Osteocyte (in vitro differentiated cells): ENCODE data around the gene MUC5B. TPM values are rescaled to one million over a fixed set of nuclear protein-coding genes. Genes with fewer than 3 reads are reported as not detected.

Source experiments
- DNase-seq: peaks from one replicate; pipeline ENCODE4 v3.0.0; 2021; ENCODE audit warnings: mixed read lengths; ENCODE audit not compliant: unreplicated experiment; ENCODE audit errors: extremely low spot score
- H3K27ac Mint-ChIP-seq: one replicate; pipeline ENCODE4 v1.8.0; 2021; ENCODE audit warnings: mild to moderate bottlenecking, mixed read lengths; ENCODE audit not compliant: unreplicated experiment
- H3K27me3 Mint-ChIP-seq: one replicate; pipeline ENCODE4 v1.8.0; 2021; ENCODE audit warnings: mixed read lengths; ENCODE audit not compliant: unreplicated experiment
- H3K36me3 Mint-ChIP-seq: one replicate; pipeline ENCODE4 v1.8.0; 2021; ENCODE audit warnings: mixed read lengths; ENCODE audit not compliant: unreplicated experiment
- H3K4me1 Mint-ChIP-seq: one replicate; pipeline ENCODE4 v1.8.0; 2021; ENCODE audit warnings: mixed read lengths; ENCODE audit not compliant: unreplicated experiment
- H3K4me3 Mint-ChIP-seq: one replicate; pipeline ENCODE4 v1.8.0; 2021; ENCODE audit warnings: mild to moderate bottlenecking, moderate library complexity, mixed read lengths; ENCODE audit not compliant: unreplicated experiment
- H3K9me3 Mint-ChIP-seq: one replicate; pipeline ENCODE4 v1.8.0; 2021; ENCODE audit warnings: mixed read lengths; ENCODE audit not compliant: unreplicated experiment
- total RNA-seq: library from RNA; stranded (reverse); gene quantifications from 2 replicates; pipeline ENCODE4 v1.2.1, GENCODE V29; 2021
- TF ChIP-seq, protein P1 (sequence below): fragments of 200-600 bp; sonication (generic); IDR thresholded peaks from 2 replicates; pipeline ENCODE4 v1.5.0; 2021; ENCODE audit warnings: antibody characterized with exemption, mild to moderate bottlenecking, moderate library complexity

MUC5B gene
- total RNA-seq, 1 donor from 2014 or later, result not detected

DNA sequence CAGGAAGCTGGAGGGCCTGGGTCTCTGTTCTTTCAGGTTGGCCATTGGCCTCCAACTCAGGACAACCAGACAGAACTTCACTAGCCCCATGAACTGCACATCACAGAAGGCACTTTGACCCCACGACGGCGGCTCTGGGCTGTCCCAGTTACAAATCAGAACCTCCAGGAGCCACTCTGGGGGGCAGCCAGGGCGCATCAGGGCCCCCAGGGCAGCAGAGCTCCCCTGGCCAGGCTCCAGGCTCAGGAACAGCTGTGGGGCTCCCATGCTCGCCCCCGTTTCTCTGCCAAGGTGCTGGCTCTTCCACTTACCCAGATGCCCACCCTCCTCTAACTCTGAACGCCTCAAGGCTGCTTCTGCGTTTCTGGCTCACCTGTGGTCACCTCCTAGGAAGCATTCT is 61.0 kb downstream of the MUC5B start:
- Mint-ChIP-seq H3K27me3 (no peaks in the 10 kb centered on the region), H3K4me1 (peaks cover 5% of the 10 kb centered on the region), H3K4me3 (no peak overlapping the region), H3K36me3 (peaks cover 20% of the 10 kb centered on the region), H3K27ac (no peak overlapping the region), H3K9me3 (no peaks in the 10 kb centered on the region)
- TF ChIP-seq, protein P1, sequence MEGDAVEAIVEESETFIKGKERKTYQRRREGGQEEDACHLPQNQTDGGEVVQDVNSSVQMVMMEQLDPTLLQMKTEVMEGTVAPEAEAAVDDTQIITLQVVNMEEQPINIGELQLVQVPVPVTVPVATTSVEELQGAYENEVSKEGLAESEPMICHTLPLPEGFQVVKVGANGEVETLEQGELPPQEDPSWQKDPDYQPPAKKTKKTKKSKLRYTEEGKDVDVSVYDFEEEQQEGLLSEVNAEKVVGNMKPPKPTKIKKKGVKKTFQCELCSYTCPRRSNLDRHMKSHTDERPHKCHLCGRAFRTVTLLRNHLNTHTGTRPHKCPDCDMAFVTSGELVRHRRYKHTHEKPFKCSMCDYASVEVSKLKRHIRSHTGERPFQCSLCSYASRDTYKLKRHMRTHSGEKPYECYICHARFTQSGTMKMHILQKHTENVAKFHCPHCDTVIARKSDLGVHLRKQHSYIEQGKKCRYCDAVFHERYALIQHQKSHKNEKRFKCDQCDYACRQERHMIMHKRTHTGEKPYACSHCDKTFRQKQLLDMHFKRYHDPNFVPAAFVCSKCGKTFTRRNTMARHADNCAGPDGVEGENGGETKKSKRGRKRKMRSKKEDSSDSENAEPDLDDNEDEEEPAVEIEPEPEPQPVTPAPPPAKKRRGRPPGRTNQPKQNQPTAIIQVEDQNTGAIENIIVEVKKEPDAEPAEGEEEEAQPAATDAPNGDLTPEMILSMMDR, result no peak
- DNase-seq, result no peak

DNA sequence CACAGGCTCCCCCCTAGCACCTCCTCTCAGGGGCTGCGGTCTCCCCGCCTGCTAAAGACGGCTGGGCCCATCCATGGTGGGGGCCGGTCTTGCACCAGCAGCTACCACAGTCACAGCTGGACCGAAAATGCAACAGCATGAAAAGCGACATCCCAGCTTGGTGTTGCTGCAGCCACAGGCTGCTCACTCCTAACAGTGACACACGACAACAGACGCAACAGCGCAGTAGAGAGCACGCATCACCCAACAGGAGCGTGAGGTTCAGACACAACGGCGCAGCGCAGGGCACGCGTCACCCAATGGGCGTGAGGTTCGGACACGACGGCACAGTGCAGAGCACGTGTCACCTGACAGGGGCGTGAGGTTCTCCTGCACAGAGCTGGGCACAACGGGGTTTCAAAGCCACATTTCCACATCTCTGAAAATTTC is 62.5 kb downstream of the MUC5B start:
- TF ChIP-seq, protein P1, result no peak
- H3K27me3 Mint-ChIP-seq, result no peaks in the 10 kb centered on the region
- H3K9me3 Mint-ChIP-seq, result no peaks in the 10 kb centered on the region
- DNase-seq, result no peak
- no peak overlapping the region for H3K27ac Mint-ChIP-seq
- no peak overlapping the region for H3K4me3 Mint-ChIP-seq
- peaks cover 5% of the 10 kb centered on the region for H3K4me1 Mint-ChIP-seq
- H3K36me3 Mint-ChIP-seq, result peaks cover 13% of the 10 kb centered on the region

GRCh38 chr11:1285876-1286275 is 63.0 kb downstream of the MUC5B start:
- H3K27ac Mint-ChIP-seq, result no peak overlapping the region
- H3K4me1 Mint-ChIP-seq, result peaks cover 5% of the 10 kb centered on the region
- H3K36me3 Mint-ChIP-seq, result peaks cover 13% of the 10 kb centered on the region
- no peaks in the 10 kb centered on the region for H3K9me3 Mint-ChIP-seq
- TF ChIP-seq, protein P1, result no peak
- H3K4me3 Mint-ChIP-seq, result no peak overlapping the region
- H3K27me3 Mint-ChIP-seq, result no peaks in the 10 kb centered on the region
- no peak for DNase-seq

- Mint-ChIP-seq H3K4me3 (no peak overlapping the region), H3K36me3 (peaks cover 20% of the 10 kb centered on the region), H3K9me3 (no peaks in the 10 kb centered on the region), H3K27me3 (no peaks in the 10 kb centered on the region), H3K27ac (no peak overlapping the region), H3K4me1 (no peaks in the 10 kb centered on the region)
- DNase-seq, result no peak
- TF ChIP-seq, protein P1, result no peak
Observed at GRCh38 chr11:1287928-1288327, 65.1 kb downstream of the MUC5B start.

DNA sequence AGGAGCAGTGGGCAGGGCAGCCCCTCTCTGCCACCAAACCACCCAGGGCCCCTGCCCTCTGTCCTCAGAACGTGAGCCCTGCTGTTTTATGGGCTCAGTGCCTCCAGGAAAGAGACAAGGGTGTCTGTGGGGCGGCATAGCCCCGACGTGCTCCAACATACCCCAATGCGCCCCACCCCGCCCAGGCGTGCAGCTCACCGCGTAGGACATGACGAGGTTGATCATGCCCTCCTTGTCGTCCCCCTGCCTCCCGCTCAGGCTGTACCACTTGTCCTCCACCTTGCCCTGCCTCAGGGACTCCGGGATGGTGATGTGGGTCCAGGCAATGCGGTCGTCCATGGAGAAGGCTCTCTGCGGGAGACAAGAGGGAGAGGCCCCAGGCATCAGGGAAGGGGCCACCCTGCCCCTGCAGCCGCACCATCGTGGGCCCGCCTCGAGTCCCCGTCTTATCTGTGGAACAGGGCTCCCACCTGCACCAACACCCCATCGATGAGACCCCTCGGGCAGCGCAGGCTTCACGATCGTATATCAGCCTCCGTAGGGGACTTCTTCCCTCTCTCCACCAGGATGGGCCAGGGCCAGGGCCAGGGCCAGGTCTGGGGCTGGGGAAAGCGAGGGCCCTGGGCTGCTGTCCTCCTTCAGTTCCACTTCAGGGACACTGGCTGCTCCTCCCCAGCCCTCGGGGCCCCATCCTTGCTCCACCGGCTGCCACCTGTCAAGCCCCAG is 65.7 kb downstream of the MUC5B start:
- no peak for DNase-seq
- no peaks in the 10 kb centered on the region for H3K27me3 Mint-ChIP-seq
- TF ChIP-seq, protein P1, result no peak
- H3K9me3 Mint-ChIP-seq, result no peaks in the 10 kb centered on the region
- no peak overlapping the region for H3K27ac Mint-ChIP-seq
- H3K36me3 Mint-ChIP-seq, result peaks cover 20% of the 10 kb centered on the region
- no peak overlapping the region for H3K4me3 Mint-ChIP-seq
- no peaks in the 10 kb centered on the region for H3K4me1 Mint-ChIP-seq
